ENCODE results near the gene GPR62.
A peak's percentile ranks its signal among the peaks of the same experiment; 100 is the strongest.

Gene GPR62

GRCh38 chr3:51950899-51951298 is 4.3 kb upstream of the GPR62 start:
- Histone ChIP-seq H3K9me3 (ENCODE audit: severe bottlenecking) (no peaks in the 10 kb centered on the region), H3K27ac (no peak overlapping the region), H3K27me3 (ENCODE audit: insufficient read depth, low read depth, severe bottlenecking) (no peaks in the 10 kb centered on the region), H3K36me3 (peaks cover 10% of the 10 kb centered on the region), H3K4me3 (ENCODE audit: low read depth, low read length) (no peak overlapping the region)
- no peak for DNase-seq
- no peak for TF ChIP-seq CTCF (IDR thresholded peaks at IDR 0.05; ENCODE audit: low read depth, low read length)

DNA sequence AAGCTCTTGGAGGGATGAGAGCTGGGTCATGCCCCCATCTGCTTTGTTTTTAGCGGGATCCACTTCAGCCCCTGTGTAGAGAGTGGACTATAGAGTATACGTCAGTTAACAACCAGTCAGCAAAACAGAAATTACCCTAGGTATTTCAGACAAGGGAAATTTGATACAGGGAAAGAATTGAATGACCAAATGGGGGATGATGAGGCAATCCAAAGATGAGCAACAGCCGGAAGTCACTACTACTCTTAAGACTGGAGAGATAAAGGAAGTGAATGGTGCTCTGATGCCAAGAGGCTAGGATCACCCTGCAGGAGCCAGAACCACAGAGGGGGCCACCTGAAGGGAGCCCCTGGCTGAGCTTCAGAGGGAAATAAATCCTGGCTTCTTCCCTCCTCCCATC is 1.7 kb upstream of the GPR62 start:
- peaks cover 35% of the 10 kb centered on the region for H3K36me3 ChIP-seq
- no peak for TF ChIP-seq CTCF (IDR thresholded peaks at IDR 0.05; ENCODE audit: low read depth, low read length)
- no peak for DNase-seq
- H3K27me3 ChIP-seq (ENCODE audit: insufficient read depth, low read depth, severe bottlenecking) = no peaks in the 10 kb centered on the region
- H3K9me3 ChIP-seq (ENCODE audit: severe bottlenecking) = no peaks in the 10 kb centered on the region
- peak overlapping the region; percentile 64 for H3K27ac ChIP-seq
- H3K4me3 ChIP-seq (ENCODE audit: low read depth, low read length) = no peak overlapping the region

- Histone ChIP-seq H3K27me3 (ENCODE audit: insufficient read depth, low read depth, severe bottlenecking) (no peaks in the 10 kb centered on the region), H3K9me3 (ENCODE audit: severe bottlenecking) (no peaks in the 10 kb centered on the region), H3K4me3 (ENCODE audit: low read depth, low read length) (no peak overlapping the region), H3K27ac (peak overlapping the region; percentile 64), H3K36me3 (peaks cover 42% of the 10 kb centered on the region)
- DNase-seq = no peak
- TF ChIP-seq CTCF (IDR thresholded peaks at IDR 0.05; ENCODE audit: low read depth, low read length) = no peak
These were observed 1.1 kb upstream of the GPR62 start for GRCh38 chr3:51954105-51954504.

DNA sequence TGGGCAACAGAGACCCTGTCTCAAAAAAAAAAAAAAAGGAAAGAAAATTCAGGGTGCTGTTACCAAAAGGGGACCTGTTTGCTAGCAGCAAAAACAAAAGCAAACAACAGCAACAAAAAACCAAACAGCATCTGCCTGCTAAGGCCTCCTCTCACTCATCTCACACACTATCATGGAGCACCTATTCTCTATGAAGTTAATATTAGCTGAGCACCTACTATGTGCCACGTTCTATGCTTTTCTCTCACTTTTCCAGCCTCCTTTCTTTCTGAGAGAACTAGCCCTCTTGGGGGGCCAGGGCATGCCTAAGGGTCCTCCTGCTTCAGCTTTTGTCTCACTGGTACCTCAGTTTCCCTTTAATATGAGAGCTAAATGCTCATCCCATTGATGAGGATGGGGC is 468 bp upstream of the GPR62 start:
- no peak for DNase-seq
- TF ChIP-seq CTCF (IDR thresholded peaks at IDR 0.05; ENCODE audit: low read depth, low read length) = no peak
- Histone ChIP-seq H3K36me3 (peaks cover 48% of the 10 kb centered on the region), H3K4me3 (ENCODE audit: low read depth, low read length) (no peak overlapping the region), H3K27ac (peak overlapping the region; percentile 64), H3K9me3 (ENCODE audit: severe bottlenecking) (no peaks in the 10 kb centered on the region), H3K27me3 (ENCODE audit: insufficient read depth, low read depth, severe bottlenecking) (no peaks in the 10 kb centered on the region)

- no peak overlapping the region for H3K27ac ChIP-seq
- TF ChIP-seq CTCF (IDR thresholded peaks at IDR 0.05; ENCODE audit: low read depth, low read length) = peak; percentile 18; the same call in 1 of the 2 replicates
- no peak overlapping the region for H3K4me3 ChIP-seq (ENCODE audit: low read depth, low read length)
- H3K27me3 ChIP-seq (ENCODE audit: insufficient read depth, low read depth, severe bottlenecking) = no peaks in the 10 kb centered on the region
- H3K36me3 ChIP-seq = peaks cover 62% of the 10 kb centered on the region
- H3K9me3 ChIP-seq (ENCODE audit: severe bottlenecking) = no peaks in the 10 kb centered on the region
- no peak for DNase-seq
These were observed 951 bp downstream of the GPR62 start for GRCh38 chr3:51955893-51956770.
